Hepatic stellate cell (primary cell): ENCODE results near the gene DGKH.
"Not testable (repeated sequence)": the region's sequence is repeated elsewhere in the genome, so short reads cannot be mapped to it uniquely, and the experiment has no call there.

Experiments used
- DNase-seq: peaks from one replicate; pipeline ENCODE4 v3.0.0; 2011; ENCODE audit warnings: low spot score

The DGKH gene

GRCh38 chr13:42070599-42070998 is 22.2 kb downstream of the DGKH start:
- DNase-seq = not testable (repeated sequence)

- not testable (repeated sequence) for DNase-seq
Measured at GRCh38 chr13:42071179-42071578, 22.7 kb downstream of the DGKH start.

- DNase-seq = no peak
Measured at GRCh38 chr13:42071672-42072419, 23.4 kb downstream of the DGKH start.

GRCh38 chr13:42073683-42074082 is 25.2 kb downstream of the DGKH start:
- DNase-seq = no peak

- DNase-seq = no peak
Measured at GRCh38 chr13:42075517-42075916, 27.1 kb downstream of the DGKH start.

GRCh38 chr13:42076309-42076713 is 27.9 kb downstream of the DGKH start:
- DNase-seq = no peak

- DNase-seq = no peak
Measured at GRCh38 chr13:42078128-42078808, 29.8 kb downstream of the DGKH start.

GRCh38 chr13:42083138-42083770 is 34.8 kb downstream of the DGKH start:
- DNase-seq = no peak

- no peak for DNase-seq
Measured at GRCh38 chr13:42084722-42085121, 36.3 kb downstream of the DGKH start.

GRCh38 chr13:42086582-42086981 is 38.1 kb downstream of the DGKH start:
- DNase-seq = no peak

- DNase-seq = no peak
Measured at GRCh38 chr13:42094516-42095040, 46.1 kb downstream of the DGKH start.

- DNase-seq = not testable (repeated sequence)
Measured at GRCh38 chr13:42096222-42096621, 47.8 kb downstream of the DGKH start.

GRCh38 chr13:42099962-42100675 is 51.7 kb downstream of the DGKH start:
- DNase-seq = no peak

GRCh38 chr13:42100960-42101359 is 52.5 kb downstream of the DGKH start:
- no peak for DNase-seq

GRCh38 chr13:42101821-42102585 is 53.6 kb downstream of the DGKH start:
- DNase-seq = no peak

GRCh38 chr13:42102961-42103865 is 54.8 kb downstream of the DGKH start:
- DNase-seq = no peak

GRCh38 chr13:42106998-42107397 is 58.5 kb downstream of the DGKH start:
- no peak for DNase-seq

GRCh38 chr13:42107421-42107820 is 59.0 kb downstream of the DGKH start:
- DNase-seq = no peak

- DNase-seq = no peak
Measured at GRCh38 chr13:42108217-42108616, 59.8 kb downstream of the DGKH start.

- DNase-seq = no peak
Measured at GRCh38 chr13:42109957-42110356, 61.5 kb downstream of the DGKH start.
